ENCODE results near the gene MTA2. TPM values are rescaled to one million over a fixed set of nuclear protein-coding genes. Genes with fewer than 3 reads are reported as not detected.

The MTA2 gene
- total and polyA plus RNA-seq, 10 of the 15 experiments (the other 5 are each of a cell fraction or from before 2014, with no cell fraction given), result 6.7 to 201 (median 113) TPM

GRCh38 chr11:62573592-62574362 lies 27.9 kb downstream of the MTA2 start, which contains the start of gene EEF1G (continued):
- no peak for TF ChIP-seq ZBTB40 (IDR thresholded peaks at IDR 0.05; ENCODE audit: borderline replicate concordance)
- no peak for TF ChIP-seq CBX3 (IDR thresholded peaks at IDR 0.05; ENCODE audit: borderline replicate concordance, low read depth)
- no peak for TF ChIP-seq BHLHE40 (IDR thresholded peaks at IDR 0.05; ENCODE audit: borderline replicate concordance in 1 of 2, low read depth in 2 of 2, low read length in 1 of 2)
- TF ChIP-seq ZNF207 (IDR thresholded peaks at IDR 0.05; ENCODE audit: borderline replicate concordance), result 0 out of 2 replicates have a peak, but pooled peaks have one; percentile 69
- no peak for TF ChIP-seq ZNF622 (IDR thresholded peaks at IDR 0.05)
- peak; percentile 90 for TF ChIP-seq CHD2 (IDR thresholded peaks at IDR 0.05; ENCODE audit: borderline replicate concordance, low read depth, low read length)
- TF ChIP-seq RELB (IDR thresholded peaks at IDR 0.05; ENCODE audit: low read depth), result peak; percentile 31; the same call in 1 of the 2 replicates
- no peak for TF ChIP-seq PAX5 (IDR thresholded peaks at IDR 0.05; ENCODE audit: borderline replicate concordance, low read depth, low read length)
- TF ChIP-seq HCFC1 (IDR thresholded peaks at IDR 0.05; ENCODE audit: low read length), result peak; percentile 26
- TF ChIP-seq GABPA (IDR thresholded peaks at IDR 0.05; ENCODE audit: low read depth), result no peak
- TF ChIP-seq MYB (IDR thresholded peaks at IDR 0.05; ENCODE audit: borderline replicate concordance, low read depth, low read length), result no peak
- no peak for TF ChIP-seq TCF7 (IDR thresholded peaks at IDR 0.05; ENCODE audit: borderline replicate concordance)
- TF ChIP-seq JUND (IDR thresholded peaks at IDR 0.05; ENCODE audit: low read depth, low read length), result 0 out of 2 replicates have a peak, but pooled peaks have one; percentile 14
- TF ChIP-seq SUZ12 (IDR thresholded peaks at IDR 0.05; ENCODE audit: unreplicated experiment), result no peak
- peak; percentile 39 for TF ChIP-seq MYC (IDR thresholded peaks at IDR 0.05; ENCODE audit: insufficient read depth, insufficient read length, insufficient replicate concordance, low read length, severe bottlenecking)
- TF ChIP-seq, protein P1, sequence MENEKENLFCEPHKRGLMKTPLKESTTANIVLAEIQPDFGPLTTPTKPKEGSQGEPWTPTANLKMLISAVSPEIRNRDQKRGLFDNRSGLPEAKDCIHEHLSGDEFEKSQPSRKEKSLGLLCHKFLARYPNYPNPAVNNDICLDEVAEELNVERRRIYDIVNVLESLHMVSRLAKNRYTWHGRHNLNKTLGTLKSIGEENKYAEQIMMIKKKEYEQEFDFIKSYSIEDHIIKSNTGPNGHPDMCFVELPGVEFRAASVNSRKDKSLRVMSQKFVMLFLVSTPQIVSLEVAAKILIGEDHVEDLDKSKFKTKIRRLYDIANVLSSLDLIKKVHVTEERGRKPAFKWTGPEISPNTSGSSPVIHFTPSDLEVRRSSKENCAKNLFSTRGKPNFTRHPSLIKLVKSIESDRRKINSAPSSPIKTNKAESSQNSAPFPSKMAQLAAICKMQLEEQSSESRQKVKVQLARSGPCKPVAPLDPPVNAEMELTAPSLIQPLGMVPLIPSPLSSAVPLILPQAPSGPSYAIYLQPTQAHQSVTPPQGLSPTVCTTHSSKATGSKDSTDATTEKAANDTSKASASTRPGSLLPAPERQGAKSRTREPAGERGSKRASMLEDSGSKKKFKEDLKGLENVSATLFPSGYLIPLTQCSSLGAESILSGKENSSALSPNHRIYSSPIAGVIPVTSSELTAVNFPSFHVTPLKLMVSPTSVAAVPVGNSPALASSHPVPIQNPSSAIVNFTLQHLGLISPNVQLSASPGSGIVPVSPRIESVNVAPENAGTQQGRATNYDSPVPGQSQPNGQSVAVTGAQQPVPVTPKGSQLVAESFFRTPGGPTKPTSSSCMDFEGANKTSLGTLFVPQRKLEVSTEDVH (IDR thresholded peaks at IDR 0.05; ENCODE audit: low read depth, partially characterized antibody), result peak; percentile 37
- peak; percentile 31 for TF ChIP-seq SIX5 (IDR thresholded peaks at IDR 0.05; ENCODE audit: low read depth, low read length, severe bottlenecking)
- peak; percentile 20; the same call in 1 of the 2 replicates for TF ChIP-seq MTA2 (IDR thresholded peaks at IDR 0.05; ENCODE audit: low read depth)
- peak; percentile 73 for TF ChIP-seq KLF5 (IDR thresholded peaks at IDR 0.05; ENCODE audit: partially characterized antibody)

All from GM12878 (cell line).